WTC11 (cell line): ENCODE results near the gene ADH5. TPM values are rescaled to one million over a fixed set of nuclear protein-coding genes. Genes with fewer than 3 reads are reported as not detected.
"Not testable (repeated sequence)": the region's sequence is repeated elsewhere in the genome, so short reads cannot be mapped to it uniquely, and the experiment has no call there.

Source experiments
- ATAC-seq: fragments of 200-7000 bp; cut with Tn5 transposase; 2 replicates; pipeline ENCODE4 v1.10.0; 2021; ENCODE audit warnings: mild to moderate bottlenecking, moderate library complexity
- CTCF ChIA-PET: fragments of 300-600 bp; sonication (Branson Sonifier 250); formaldehyde crosslinking; loops from one replicate; lab custom pipeline; 2021; ENCODE audit warnings: antibody characterized with exemption; lab: Charles Lee
- POLR2A ChIA-PET: fragments of 350-600 bp; sonication (Branson Sonifier 250); formaldehyde crosslinking; loops from one replicate; lab custom pipeline; 2021; ENCODE audit warnings: antibody characterized with exemption; lab: Charles Lee
- DNase-seq: peaks from one replicate; pipeline ENCODE4 v3.0.0; 2021; ENCODE audit warnings: low spot score
- H3K27ac Mint-ChIP-seq: 2 replicates; pipeline ENCODE4 v1.8.0; 2021; ENCODE audit warnings: mixed read lengths
- H3K27me3 Mint-ChIP-seq: 2 replicates; pipeline ENCODE4 v1.8.0; 2021; ENCODE audit warnings: low read depth, mild to moderate bottlenecking, moderate library complexity, mixed read lengths
- H3K36me3 Mint-ChIP-seq: 2 replicates; pipeline ENCODE4 v1.8.0; 2021; ENCODE audit warnings: mixed read lengths
- H3K4me1 Mint-ChIP-seq: 2 replicates; pipeline ENCODE4 v1.8.0; 2022; ENCODE audit warnings: mixed read lengths
- H3K4me3 Mint-ChIP-seq: 2 replicates; pipeline ENCODE4 v1.8.0; 2021; ENCODE audit warnings: mild to moderate bottlenecking, moderate library complexity, mixed read lengths
- H3K9me3 Mint-ChIP-seq: 2 replicates; pipeline ENCODE4 v1.8.0; 2021; ENCODE audit warnings: mixed read lengths
- ELF4 ChIP-seq: sonication (generic); formaldehyde crosslinking; IDR thresholded peaks from 2 replicates; pipeline ENCODE4 v1.8.1; 2022; ENCODE audit warnings: low read depth, mild to moderate bottlenecking, moderate library complexity, missing genetic modification reagents
- NFYB ChIP-seq: sonication (generic); formaldehyde crosslinking; conservative IDR thresholded peaks from 2 replicates; pipeline ENCODE4 v1.8.0; 2022; ENCODE audit warnings: low read depth, missing genetic modification reagents
- NR1H2 ChIP-seq: sonication (generic); formaldehyde crosslinking; IDR thresholded peaks from 2 replicates; pipeline ENCODE4 v1.9.0; 2021; ENCODE audit warnings: mild to moderate bottlenecking, moderate library complexity, missing genetic modification reagents
- NR3C1 ChIP-seq: sonication (generic); formaldehyde crosslinking; conservative IDR thresholded peaks from 2 replicates; pipeline ENCODE4 v1.8.1; 2023; ENCODE audit warnings: low read depth, mild to moderate bottlenecking, missing genetic modification reagents
- SOX15 ChIP-seq: fragments of 250-450 bp; sonication (Bioruptor Pico); IDR thresholded peaks from 2 replicates; pipeline ENCODE4 v1.9.0; 2021; ENCODE audit warnings: mild to moderate bottlenecking
- TP53 ChIP-seq: sonication (generic); formaldehyde crosslinking; IDR thresholded peaks from 2 replicates; pipeline ENCODE4 v1.8.1; 2023; ENCODE audit warnings: mild to moderate bottlenecking, missing genetic modification reagents
- ZNF121 ChIP-seq: sonication (generic); formaldehyde crosslinking; IDR thresholded peaks from 2 replicates; pipeline ENCODE4 v1.8.0; 2023; ENCODE audit warnings: missing genetic modification reagents
- ZNF138 ChIP-seq: sonication (generic); formaldehyde crosslinking; conservative IDR thresholded peaks from 2 replicates; pipeline ENCODE4 v1.8.1; 2022; ENCODE audit warnings: mild to moderate bottlenecking, moderate library complexity, missing genetic modification reagents
- ZNF232 ChIP-seq: sonication (generic); formaldehyde crosslinking; IDR thresholded peaks from 2 replicates; pipeline ENCODE4 v1.8.0; 2022; ENCODE audit warnings: mild to moderate bottlenecking, missing genetic modification reagents
- ZNF396 ChIP-seq: fragments of 250-450 bp; sonication (Bioruptor Pico); IDR thresholded peaks from 2 replicates; pipeline ENCODE4 v1.8.0; 2021; ENCODE audit warnings: mild to moderate bottlenecking, moderate library complexity, borderline replicate concordance
- ZNF416 ChIP-seq: fragments of 250-450 bp; sonication (Bioruptor Pico); IDR thresholded peaks from 2 replicates; pipeline ENCODE4 v1.9.0; 2021; ENCODE audit warnings: mild to moderate bottlenecking, inconsistent platforms
- total RNA-seq: library from RNA; stranded (reverse); gene quantifications from 3 replicates; pipeline ENCODE4 v1.2.3, GENCODE V29; 2021
- TF ChIP-seq, protein P1 (sequence below): sonication (generic); formaldehyde crosslinking; IDR thresholded peaks from 2 replicates; pipeline ENCODE4 v1.8.1; 2022; ENCODE audit warnings: mild to moderate bottlenecking, missing genetic modification reagents, moderate library complexity, borderline replicate concordance
- TF ChIP-seq, protein P2 (sequence below): sonication (generic); formaldehyde crosslinking; IDR thresholded peaks from 2 replicates; pipeline ENCODE4 v1.8.0; 2023; ENCODE audit warnings: missing genetic modification reagents, mild to moderate bottlenecking, borderline replicate concordance
- TF ChIP-seq, protein P3 (sequence below): sonication (generic); formaldehyde crosslinking; IDR thresholded peaks from 2 replicates; pipeline ENCODE4 v1.8.1; 2023; ENCODE audit warnings: mild to moderate bottlenecking, missing genetic modification reagents, moderate library complexity
- TF ChIP-seq, protein P4 (sequence below): sonication (generic); formaldehyde crosslinking; IDR thresholded peaks from 2 replicates; pipeline ENCODE4 v1.8.0; 2022; ENCODE audit warnings: mild to moderate bottlenecking, missing genetic modification reagents

The ADH5 gene
- total RNA-seq, 1 experiment from 2014 or later = 244 TPM

DNA sequence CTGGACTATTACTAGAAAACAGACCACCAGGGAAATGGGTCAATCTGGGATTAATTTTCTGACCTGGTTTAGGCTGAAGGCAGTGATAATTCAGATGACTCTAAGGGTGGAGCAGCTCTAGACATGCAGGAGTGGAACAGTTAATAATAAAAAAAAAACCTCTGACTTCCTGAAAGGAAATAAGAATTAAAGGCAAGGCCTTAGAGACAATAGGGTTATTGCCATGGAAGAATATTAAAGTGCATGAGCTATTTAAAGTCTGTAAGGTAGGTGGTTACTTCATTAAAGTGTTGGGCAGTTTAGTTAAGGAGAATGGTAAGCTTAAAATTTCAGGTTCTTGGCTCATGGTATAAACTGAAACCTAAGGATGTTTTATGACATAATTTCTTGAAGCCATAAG, 14.6 kb upstream of the ADH5 start:
- ATAC-seq (no peak), DNase-seq (no peak)
- peaks cover 9% of the 10 kb centered on the region for H3K4me1 Mint-ChIP-seq
- peaks cover 20% of the 10 kb centered on the region for H3K36me3 Mint-ChIP-seq
- ChIA-PET CTCF (no interaction called here), POLR2A (no interaction called here)
- H3K27ac Mint-ChIP-seq = no peak overlapping the region
- H3K4me3 Mint-ChIP-seq = no peak overlapping the region
- TF ChIP-seq, protein P1, sequence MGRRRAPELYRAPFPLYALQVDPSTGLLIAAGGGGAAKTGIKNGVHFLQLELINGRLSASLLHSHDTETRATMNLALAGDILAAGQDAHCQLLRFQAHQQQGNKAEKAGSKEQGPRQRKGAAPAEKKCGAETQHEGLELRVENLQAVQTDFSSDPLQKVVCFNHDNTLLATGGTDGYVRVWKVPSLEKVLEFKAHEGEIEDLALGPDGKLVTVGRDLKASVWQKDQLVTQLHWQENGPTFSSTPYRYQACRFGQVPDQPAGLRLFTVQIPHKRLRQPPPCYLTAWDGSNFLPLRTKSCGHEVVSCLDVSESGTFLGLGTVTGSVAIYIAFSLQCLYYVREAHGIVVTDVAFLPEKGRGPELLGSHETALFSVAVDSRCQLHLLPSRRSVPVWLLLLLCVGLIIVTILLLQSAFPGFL (CRISPR knock-in tag) = no peak
- TF ChIP-seq ELF4 (CRISPR knock-in tag) = no peak
- H3K27me3 Mint-ChIP-seq = peaks cover 2% of the 10 kb centered on the region; the same call in 1 of the 2 replicates
- H3K9me3 Mint-ChIP-seq = peaks cover 22% of the 10 kb centered on the region

DNA sequence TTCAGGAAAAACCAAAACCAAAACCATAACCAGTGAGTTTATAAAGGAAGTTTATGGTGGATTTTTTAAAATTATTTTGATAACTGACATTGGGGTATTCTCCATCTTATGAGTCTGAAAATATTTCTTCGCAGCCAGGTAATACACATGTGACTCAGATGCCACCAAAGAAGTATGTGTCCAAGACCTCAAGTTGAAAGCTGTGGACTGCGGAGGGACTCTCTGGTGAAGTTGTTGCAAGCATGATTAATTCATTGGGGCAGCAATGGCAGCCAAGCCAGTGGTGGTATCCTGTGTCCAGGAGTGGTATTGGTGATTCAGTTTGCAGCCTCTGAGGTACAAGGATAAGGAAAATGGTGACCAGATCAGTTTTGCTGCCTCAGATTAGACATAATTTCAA, 14.0 kb upstream of the ADH5 start:
- CTCF ChIA-PET = no interaction called here
- no peak for TF ChIP-seq ZNF138 (CRISPR knock-in tag)
- DNase-seq (no peak), ATAC-seq (no peak)
- peaks cover 20% of the 10 kb centered on the region for H3K36me3 Mint-ChIP-seq
- POLR2A ChIA-PET = interaction anchor here (0.6 kb wide), 1 partner anchor 262 kb away, joined by 3 read pairs; no protein-coding TSS in a partner anchor
- no peak overlapping the region for H3K4me3 Mint-ChIP-seq
- no peak overlapping the region for H3K27ac Mint-ChIP-seq
- peaks cover 23% of the 10 kb centered on the region for H3K9me3 Mint-ChIP-seq
- peaks cover 3% of the 10 kb centered on the region for H3K4me1 Mint-ChIP-seq
- peaks cover 2% of the 10 kb centered on the region; the same call in 1 of the 2 replicates for H3K27me3 Mint-ChIP-seq

DNA sequence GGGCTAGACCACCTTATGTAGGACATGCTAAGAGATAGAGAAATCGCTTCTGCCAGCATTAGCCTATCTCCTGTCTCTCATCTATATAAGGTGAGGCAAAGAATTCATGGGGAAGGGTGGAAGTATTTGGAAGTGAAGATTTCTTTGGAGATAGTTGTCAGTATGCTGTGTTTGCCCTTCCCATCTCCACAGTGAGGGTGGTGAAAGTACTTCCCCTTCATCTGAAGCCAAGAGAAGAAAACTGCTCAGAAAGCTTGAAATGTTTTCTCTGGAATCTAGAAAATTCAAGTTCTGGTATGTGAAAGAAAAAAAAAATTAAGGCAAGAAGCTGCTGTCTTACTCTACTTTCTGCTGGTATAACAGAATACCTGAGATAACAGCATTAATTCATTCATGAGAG, 12.3 kb upstream of the ADH5 start:
- TF ChIP-seq ZNF416 (CRISPR knock-in tag) = no peak
- TF ChIP-seq TP53 (CRISPR knock-in tag) = no peak
- no peak for TF ChIP-seq ZNF232 (CRISPR knock-in tag)
- TF ChIP-seq NR3C1 (CRISPR knock-in tag) = no peak
- TF ChIP-seq SOX15 = no peak
- no peak for TF ChIP-seq ZNF396 (CRISPR knock-in tag)
- TF ChIP-seq, protein P2, sequence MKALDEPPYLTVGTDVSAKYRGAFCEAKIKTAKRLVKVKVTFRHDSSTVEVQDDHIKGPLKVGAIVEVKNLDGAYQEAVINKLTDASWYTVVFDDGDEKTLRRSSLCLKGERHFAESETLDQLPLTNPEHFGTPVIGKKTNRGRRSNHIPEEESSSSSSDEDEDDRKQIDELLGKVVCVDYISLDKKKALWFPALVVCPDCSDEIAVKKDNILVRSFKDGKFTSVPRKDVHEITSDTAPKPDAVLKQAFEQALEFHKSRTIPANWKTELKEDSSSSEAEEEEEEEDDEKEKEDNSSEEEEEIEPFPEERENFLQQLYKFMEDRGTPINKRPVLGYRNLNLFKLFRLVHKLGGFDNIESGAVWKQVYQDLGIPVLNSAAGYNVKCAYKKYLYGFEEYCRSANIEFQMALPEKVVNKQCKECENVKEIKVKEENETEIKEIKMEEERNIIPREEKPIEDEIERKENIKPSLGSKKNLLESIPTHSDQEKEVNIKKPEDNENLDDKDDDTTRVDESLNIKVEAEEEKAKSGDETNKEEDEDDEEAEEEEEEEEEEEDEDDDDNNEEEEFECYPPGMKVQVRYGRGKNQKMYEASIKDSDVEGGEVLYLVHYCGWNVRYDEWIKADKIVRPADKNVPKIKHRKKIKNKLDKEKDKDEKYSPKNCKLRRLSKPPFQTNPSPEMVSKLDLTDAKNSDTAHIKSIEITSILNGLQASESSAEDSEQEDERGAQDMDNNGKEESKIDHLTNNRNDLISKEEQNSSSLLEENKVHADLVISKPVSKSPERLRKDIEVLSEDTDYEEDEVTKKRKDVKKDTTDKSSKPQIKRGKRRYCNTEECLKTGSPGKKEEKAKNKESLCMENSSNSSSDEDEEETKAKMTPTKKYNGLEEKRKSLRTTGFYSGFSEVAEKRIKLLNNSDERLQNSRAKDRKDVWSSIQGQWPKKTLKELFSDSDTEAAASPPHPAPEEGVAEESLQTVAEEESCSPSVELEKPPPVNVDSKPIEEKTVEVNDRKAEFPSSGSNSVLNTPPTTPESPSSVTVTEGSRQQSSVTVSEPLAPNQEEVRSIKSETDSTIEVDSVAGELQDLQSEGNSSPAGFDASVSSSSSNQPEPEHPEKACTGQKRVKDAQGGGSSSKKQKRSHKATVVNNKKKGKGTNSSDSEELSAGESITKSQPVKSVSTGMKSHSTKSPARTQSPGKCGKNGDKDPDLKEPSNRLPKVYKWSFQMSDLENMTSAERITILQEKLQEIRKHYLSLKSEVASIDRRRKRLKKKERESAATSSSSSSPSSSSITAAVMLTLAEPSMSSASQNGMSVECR (CRISPR knock-in tag) = no peak
- TF ChIP-seq, protein P3, sequence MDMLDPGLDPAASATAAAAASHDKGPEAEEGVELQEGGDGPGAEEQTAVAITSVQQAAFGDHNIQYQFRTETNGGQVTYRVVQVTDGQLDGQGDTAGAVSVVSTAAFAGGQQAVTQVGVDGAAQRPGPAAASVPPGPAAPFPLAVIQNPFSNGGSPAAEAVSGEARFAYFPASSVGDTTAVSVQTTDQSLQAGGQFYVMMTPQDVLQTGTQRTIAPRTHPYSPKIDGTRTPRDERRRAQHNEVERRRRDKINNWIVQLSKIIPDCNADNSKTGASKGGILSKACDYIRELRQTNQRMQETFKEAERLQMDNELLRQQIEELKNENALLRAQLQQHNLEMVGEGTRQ = no peak
- no peak for TF ChIP-seq NR1H2
- TF ChIP-seq, protein P4, sequence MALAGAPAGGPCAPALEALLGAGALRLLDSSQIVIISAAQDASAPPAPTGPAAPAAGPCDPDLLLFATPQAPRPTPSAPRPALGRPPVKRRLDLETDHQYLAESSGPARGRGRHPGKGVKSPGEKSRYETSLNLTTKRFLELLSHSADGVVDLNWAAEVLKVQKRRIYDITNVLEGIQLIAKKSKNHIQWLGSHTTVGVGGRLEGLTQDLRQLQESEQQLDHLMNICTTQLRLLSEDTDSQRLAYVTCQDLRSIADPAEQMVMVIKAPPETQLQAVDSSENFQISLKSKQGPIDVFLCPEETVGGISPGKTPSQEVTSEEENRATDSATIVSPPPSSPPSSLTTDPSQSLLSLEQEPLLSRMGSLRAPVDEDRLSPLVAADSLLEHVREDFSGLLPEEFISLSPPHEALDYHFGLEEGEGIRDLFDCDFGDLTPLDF (CRISPR knock-in tag) = no peak
- TF ChIP-seq NFYB (CRISPR knock-in tag) = no peak
- TF ChIP-seq ZNF121 = no peak

GRCh38 chr4:99099814-99100213, 11.2 kb upstream of the ADH5 start:
- Mint-ChIP-seq H3K36me3 (peaks cover 20% of the 10 kb centered on the region), H3K9me3 (peaks cover 26% of the 10 kb centered on the region)
- POLR2A ChIA-PET = interaction anchor here (0.6 kb wide), 2 partner anchors 94 to 967 kb away, joined by 5 to 7 read pairs; no protein-coding TSS in a partner anchor
- H3K27ac Mint-ChIP-seq, ATAC-seq, CTCF ChIA-PET, H3K4me3 Mint-ChIP-seq, H3K4me1 Mint-ChIP-seq, H3K27me3 Mint-ChIP-seq, DNase-seq: not testable (repeated sequence)

More for the DNA sequence above, 12.3 kb upstream of the ADH5 start:
- CTCF ChIA-PET = no interaction called here
- Mint-ChIP-seq H3K36me3 (peaks cover 20% of the 10 kb centered on the region), H3K27ac (no peak overlapping the region), H3K4me1 (no peaks in the 10 kb centered on the region), H3K4me3 (no peak overlapping the region), H3K9me3 (peaks cover 26% of the 10 kb centered on the region), H3K27me3 (peaks cover 2% of the 10 kb centered on the region; the same call in 1 of the 2 replicates)
- POLR2A ChIA-PET = no interaction called here
- DNase-seq (no peak), ATAC-seq (no peak)
